Measurements from ENCODE around the gene KCNMA1. TPM values are rescaled to one million over a fixed set of nuclear protein-coding genes. Genes with fewer than 3 reads are reported as not detected.

Gene KCNMA1
- total and polyA plus RNA-seq, 10 donors, result 9.3 to 114 (median 51.5) TPM

GRCh38 chr10:77080361-77081027 is 557.1 kb downstream of the KCNMA1 start:
- H3K36me3 ChIP-seq, result no peaks in the 10 kb centered on the region
- H3K9me3 ChIP-seq, result no peaks in the 10 kb centered on the region
- intact Hi-C loops (cut with DNase I; ENCODE audit: low total_unique reads), result no loop called here
- WGBS, 5 donors, result 83 to 92% (median 83%) methylated on average over 6 of the region's 6 CpGs
- H3K27ac ChIP-seq, result peak overlapping the region in 2 of 8 donors; percentile 45 to 51
- no peak for TF ChIP-seq POLR2AphosphoS5 (IDR thresholded peaks at IDR 0.05)
- TF ChIP-seq CTCF (IDR thresholded peaks at IDR 0.05 in 8 of 11, conservative IDR thresholded peaks at IDR 0.05 in 3 of 11), result no peak
- TF ChIP-seq POLR2A (IDR thresholded peaks at IDR 0.05), result no peak
- H3K27me3 ChIP-seq (replicated peaks in 1 of 7), result no peaks in the 10 kb centered on the region
- H3K4me3 ChIP-seq, result no peak overlapping the region
- peaks cover 6 to 37% (median 14%) of the 10 kb centered on the region in 6 donors for H3K4me1 ChIP-seq
- DNase-seq, result no peak

- H3K4me1 ChIP-seq, result peaks cover 6 to 37% (median 14%) of the 10 kb centered on the region in 6 donors
Measured at GRCh38 chr10:77079592-77080300, 557.9 kb downstream of the KCNMA1 start.

GRCh38 chr10:77077316-77077945 is 560.2 kb downstream of the KCNMA1 start:
- no peaks in the 10 kb centered on the region for H3K27me3 ChIP-seq (replicated peaks in 1 of 7)
- 62 to 79% (median 76%) methylated on average over 7 of the region's 7 CpGs for WGBS, 5 donors
- intact Hi-C loops (cut with DNase I; ENCODE audit: low total_unique reads), result no loop called here
- no peaks in the 10 kb centered on the region for H3K9me3 ChIP-seq
- DNase-seq, result no peak
- H3K27ac ChIP-seq, result no peak overlapping the region
- no peak for TF ChIP-seq POLR2AphosphoS5 (IDR thresholded peaks at IDR 0.05)
- TF ChIP-seq CTCF (IDR thresholded peaks at IDR 0.05 in 8 of 11, conservative IDR thresholded peaks at IDR 0.05 in 3 of 11), result no peak
- TF ChIP-seq POLR2A (IDR thresholded peaks at IDR 0.05), result no peak
- no peaks in the 10 kb centered on the region for H3K36me3 ChIP-seq
- peaks cover 6 to 36% (median 14%) of the 10 kb centered on the region in 6 donors for H3K4me1 ChIP-seq
- H3K4me3 ChIP-seq, result no peak overlapping the region

More at GRCh38 chr10:77079592-77080300, 557.9 kb downstream of the KCNMA1 start:
- 39 to 82% (median 49%) methylated on average over 3 of the region's 3 CpGs for WGBS, 5 donors
- H3K27me3 ChIP-seq (replicated peaks in 1 of 7), result no peaks in the 10 kb centered on the region
- no peak overlapping the region for H3K4me3 ChIP-seq
- TF ChIP-seq CTCF (IDR thresholded peaks at IDR 0.05 in 8 of 11, conservative IDR thresholded peaks at IDR 0.05 in 3 of 11) (no peak), POLR2AphosphoS5 (IDR thresholded peaks at IDR 0.05) (no peak), POLR2A (IDR thresholded peaks at IDR 0.05) (no peak)
- intact Hi-C loops (cut with DNase I; ENCODE audit: low total_unique reads), result no loop called here
- no peaks in the 10 kb centered on the region for H3K9me3 ChIP-seq
- H3K27ac ChIP-seq, result no peak overlapping the region
- H3K36me3 ChIP-seq, result no peaks in the 10 kb centered on the region
- DNase-seq, result no peak

GRCh38 chr10:77075926-77076325 is 561.7 kb downstream of the KCNMA1 start:
- intact Hi-C loops (cut with DNase I; ENCODE audit: low total_unique reads), result no loop called here
- 63 to 84% (median 72%) methylated on average over 2 of the region's 2 CpGs for WGBS, 5 donors
- no peaks in the 10 kb centered on the region for H3K9me3 ChIP-seq
- TF ChIP-seq CTCF (IDR thresholded peaks at IDR 0.05 in 8 of 11, conservative IDR thresholded peaks at IDR 0.05 in 3 of 11), result no peak
- no peak for TF ChIP-seq POLR2A (IDR thresholded peaks at IDR 0.05)
- no peak for TF ChIP-seq POLR2AphosphoS5 (IDR thresholded peaks at IDR 0.05)
- H3K27me3 ChIP-seq (replicated peaks in 1 of 7), result no peaks in the 10 kb centered on the region
- DNase-seq, result no peak
- no peak overlapping the region for H3K27ac ChIP-seq
- peaks cover 0 to 25% (median 8%) of the 10 kb centered on the region in 6 donors for H3K4me1 ChIP-seq
- peaks cover 0 to 4% (median 0%) of the 10 kb centered on the region in 6 donors for H3K36me3 ChIP-seq
- H3K4me3 ChIP-seq, result no peak overlapping the region
